ENCODE data around the gene ARHGAP24.

Gene ARHGAP24

DNA sequence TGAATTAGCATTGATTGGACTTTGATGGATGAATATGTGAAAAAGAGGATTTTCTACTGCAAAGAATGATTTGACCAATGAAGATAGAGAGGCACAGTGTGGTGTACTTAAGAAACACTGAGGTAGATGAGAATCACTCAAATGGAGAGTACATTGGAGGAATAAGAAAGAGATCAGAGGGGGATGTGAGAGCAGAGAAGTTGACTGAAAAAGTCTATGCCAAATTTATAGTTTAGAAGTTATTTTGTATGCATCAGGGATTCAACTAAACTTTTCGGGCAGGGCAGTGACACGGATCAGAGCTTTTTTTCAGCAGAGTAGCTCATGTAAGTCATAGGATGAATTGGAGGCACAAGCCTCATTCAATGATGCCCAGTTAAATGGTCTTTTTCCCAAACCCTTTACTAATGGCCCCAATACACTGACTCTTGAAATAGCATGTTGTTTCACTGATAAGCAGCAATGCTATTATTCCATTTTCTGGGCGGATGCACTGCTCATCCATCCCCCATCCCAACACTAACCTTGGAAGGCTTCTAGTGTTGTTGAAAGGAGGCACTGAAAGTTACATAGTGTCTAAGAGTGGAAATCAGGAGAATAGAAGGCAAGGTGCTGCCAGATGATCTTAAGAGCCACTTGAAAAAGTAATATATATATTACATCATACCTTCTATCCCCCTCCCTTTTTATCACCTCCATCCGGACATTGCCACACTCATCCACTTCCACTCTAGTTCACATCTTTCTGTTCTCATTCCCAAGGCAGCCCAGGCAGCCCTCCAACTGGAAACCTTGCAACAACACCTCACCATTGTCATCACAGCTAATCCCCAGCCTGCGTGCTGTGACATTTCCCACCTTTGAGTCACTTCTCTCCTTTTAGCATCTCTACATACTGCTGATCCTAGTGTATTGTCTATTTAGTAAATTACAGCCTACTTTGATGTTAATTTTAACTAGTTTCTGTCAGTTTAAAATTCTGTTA is 46.1 kb downstream of the ARHGAP24 start:
- no peak overlapping the region for H3K4me3 ChIP-seq (ENCODE audit: low read depth, low read length)
- no peak for TF ChIP-seq CTCF (IDR thresholded peaks at IDR 0.05; ENCODE audit: borderline replicate concordance, insufficient read depth, low read depth, low read length)

GRCh38 chr4:85522277-85522676 is 47.3 kb downstream of the ARHGAP24 start:
- no peak for TF ChIP-seq CTCF (IDR thresholded peaks at IDR 0.05; ENCODE audit: borderline replicate concordance, insufficient read depth, low read depth, low read length)
- no peak overlapping the region for H3K4me3 ChIP-seq (ENCODE audit: low read depth, low read length)

GRCh38 chr4:85522836-85523235 is 47.9 kb downstream of the ARHGAP24 start:
- no peak for TF ChIP-seq CTCF (IDR thresholded peaks at IDR 0.05; ENCODE audit: borderline replicate concordance, insufficient read depth, low read depth, low read length)
- no peak overlapping the region for H3K4me3 ChIP-seq (ENCODE audit: low read depth, low read length)

DNA sequence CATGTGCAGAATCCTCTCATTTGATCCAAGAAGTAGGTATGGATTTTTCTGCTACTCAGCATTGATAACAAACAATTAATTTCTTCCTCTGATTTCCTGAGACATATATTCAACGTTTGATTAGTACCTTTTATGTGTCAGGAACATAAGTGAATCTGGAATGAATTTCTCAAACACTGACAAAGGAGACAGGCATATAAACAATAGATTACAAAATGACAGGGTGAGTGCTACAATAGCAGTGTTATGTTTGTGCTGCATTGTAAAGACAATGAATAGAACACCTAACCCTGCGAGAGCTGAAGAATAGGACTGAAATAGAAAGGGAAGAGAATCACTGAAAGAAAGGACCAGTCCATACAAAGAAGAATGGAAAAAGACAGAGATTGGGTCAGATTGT is 52.9 kb downstream of the ARHGAP24 start:
- no peak overlapping the region for H3K4me3 ChIP-seq (ENCODE audit: low read depth, low read length)
- no peak for TF ChIP-seq CTCF (IDR thresholded peaks at IDR 0.05; ENCODE audit: borderline replicate concordance, insufficient read depth, low read depth, low read length)

DNA sequence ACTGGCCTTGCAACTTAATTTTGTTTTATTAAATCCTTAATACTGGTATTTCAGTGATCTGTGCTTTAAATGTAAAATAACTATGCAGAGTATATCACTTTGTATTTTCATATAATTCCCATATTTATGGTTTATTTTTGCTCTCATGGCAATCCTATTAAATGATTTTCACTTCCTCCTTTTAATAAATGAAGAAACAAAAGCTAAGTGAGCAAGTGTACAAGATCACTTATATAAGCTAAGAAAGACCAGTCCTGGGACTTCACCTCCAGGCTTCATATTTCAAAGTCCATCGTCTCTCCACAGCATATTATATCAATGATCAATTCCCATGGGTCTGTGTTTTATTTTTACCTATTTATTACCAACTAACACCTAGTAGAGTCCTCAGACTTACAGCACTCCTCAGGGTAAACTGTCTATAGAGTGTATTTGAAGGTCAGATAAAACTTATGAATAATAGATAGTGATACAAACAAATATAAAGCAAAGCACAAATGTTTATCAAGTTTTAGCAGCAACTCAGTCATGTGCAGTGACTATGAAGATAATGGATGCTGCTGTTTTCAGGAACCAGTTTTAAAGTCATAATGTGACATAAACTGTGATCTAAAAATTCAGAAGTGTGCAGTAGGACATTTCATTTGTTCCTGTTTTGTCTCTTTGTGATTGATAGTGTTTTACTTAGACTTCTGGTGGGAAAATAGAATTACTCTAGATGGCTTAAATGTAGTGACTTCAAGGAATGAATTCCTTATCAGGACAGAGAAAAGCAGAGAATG is 56.8 kb downstream of the ARHGAP24 start:
- H3K4me3 ChIP-seq (ENCODE audit: low read depth, low read length), result no peak overlapping the region
- TF ChIP-seq CTCF (IDR thresholded peaks at IDR 0.05; ENCODE audit: borderline replicate concordance, insufficient read depth, low read depth, low read length), result no peak

DNA sequence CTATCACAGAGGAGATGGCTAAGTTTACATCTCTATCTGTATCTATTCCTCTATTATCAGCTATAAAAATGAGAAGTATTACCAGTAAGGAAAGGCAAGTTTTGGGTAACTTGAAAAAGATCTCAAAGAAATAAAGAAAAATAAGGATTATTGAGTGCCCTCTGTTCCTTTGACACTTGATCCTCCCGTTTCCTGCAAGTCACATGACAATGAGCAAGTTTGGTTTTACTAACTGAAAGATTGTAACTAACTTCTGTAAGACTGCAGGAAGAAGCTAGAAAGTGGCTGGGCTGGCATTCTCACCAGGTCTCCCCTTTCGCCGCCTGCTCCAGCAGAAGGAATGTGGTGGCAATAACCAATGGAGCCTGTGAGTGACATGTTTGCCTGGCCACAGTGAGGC is 59.2 kb downstream of the ARHGAP24 start:
- H3K4me3 ChIP-seq (ENCODE audit: low read depth, low read length), result no peak overlapping the region
- TF ChIP-seq CTCF (IDR thresholded peaks at IDR 0.05; ENCODE audit: borderline replicate concordance, insufficient read depth, low read depth, low read length), result no peak
